ENCODE data around the gene NME4.
"Not testable (repeated sequence)": the region's sequence is repeated elsewhere in the genome, so short reads cannot be mapped to it uniquely, and the experiment has no call there.

Gene NME4

GRCh38 chr16:383326-384051 is 13.5 kb upstream of the NME4 start:
- H3K9me3 Mint-ChIP-seq = no peaks in the 10 kb centered on the region
- H3K27ac Mint-ChIP-seq = peak overlapping the region; percentile 75 to 90 (median 87)
- H3K4me3 Mint-ChIP-seq = peak overlapping the region; percentile 67 to 93 (median 92)
- H3K27me3 Mint-ChIP-seq (ENCODE audit: low read depth) = peaks cover 12% of the 10 kb centered on the region
- H3K36me3 Mint-ChIP-seq (ENCODE audit: low read depth) = no peaks in the 10 kb centered on the region
- TF ChIP-seq CTCF (IDR thresholded peaks at IDR 0.05; ENCODE audit: unreplicated experiment in 3 of 3) = no peak
- H3K4me1 Mint-ChIP-seq = peaks cover 26% of the 10 kb centered on the region

- Mint-ChIP-seq H3K27ac (peak overlapping the region; percentile 52 to 86 (median 54)), H3K4me3 (peak overlapping the region in 1 of 3 experiments; percentile 41), H3K9me3 (no peaks in the 10 kb centered on the region), H3K4me1 (peaks cover 35% of the 10 kb centered on the region), H3K27me3 (ENCODE audit: low read depth) (peaks cover 15% of the 10 kb centered on the region), H3K36me3 (ENCODE audit: low read depth) (no peaks in the 10 kb centered on the region)
- peak in 1 of 3 experiments; percentile 13 for TF ChIP-seq CTCF (IDR thresholded peaks at IDR 0.05; ENCODE audit: unreplicated experiment in 3 of 3)
These were observed 10.3 kb upstream of the NME4 start for GRCh38 chr16:386641-387156.

- peak in 1 of 3 experiments; percentile 17 for TF ChIP-seq CTCF (IDR thresholded peaks at IDR 0.05; ENCODE audit: unreplicated experiment in 3 of 3)
- Mint-ChIP-seq H3K27ac (peak overlapping the region; percentile 86 to 93 (median 86)), H3K4me3 (peak overlapping the region; percentile 15 to 72 (median 22)), H3K4me1 (peaks cover 29% of the 10 kb centered on the region)
- not testable (repeated sequence) for H3K9me3 Mint-ChIP-seq; H3K27me3 Mint-ChIP-seq (ENCODE audit: low read depth); H3K36me3 Mint-ChIP-seq (ENCODE audit: low read depth)
These were observed 9.0 kb upstream of the NME4 start for GRCh38 chr16:387761-388666.

GRCh38 chr16:389352-389751 is 7.6 kb upstream of the NME4 start:
- Mint-ChIP-seq H3K36me3 (ENCODE audit: low read depth) (no peaks in the 10 kb centered on the region), H3K27ac (peak overlapping the region in 1 of 3 experiments; percentile 41), H3K27me3 (ENCODE audit: low read depth) (peaks cover 4% of the 10 kb centered on the region), H3K9me3 (no peaks in the 10 kb centered on the region), H3K4me3 (no peak overlapping the region), H3K4me1 (peaks cover 23% of the 10 kb centered on the region)
- TF ChIP-seq CTCF (IDR thresholded peaks at IDR 0.05; ENCODE audit: unreplicated experiment in 3 of 3) = no peak

GRCh38 chr16:391885-392335 is 5.1 kb upstream of the NME4 start:
- no peaks in the 10 kb centered on the region for H3K36me3 Mint-ChIP-seq (ENCODE audit: low read depth)
- peaks cover 30% of the 10 kb centered on the region for H3K4me1 Mint-ChIP-seq
- no peaks in the 10 kb centered on the region for H3K9me3 Mint-ChIP-seq
- H3K27ac Mint-ChIP-seq = no peak overlapping the region
- no peak overlapping the region for H3K4me3 Mint-ChIP-seq
- peaks cover 4% of the 10 kb centered on the region for H3K27me3 Mint-ChIP-seq (ENCODE audit: low read depth)
- TF ChIP-seq CTCF (IDR thresholded peaks at IDR 0.05; ENCODE audit: unreplicated experiment in 3 of 3) = peak; percentile 47 to 67 (median 62)
